NCI-H82 (cell line): ENCODE data around the gene ITPRID2.
A peak's percentile ranks its signal among the peaks of the same experiment; 100 is the strongest.

Experiments
- DNase-seq: peaks from one replicate; lab custom pipeline; 2025; lab: John Stamatoyannopoulos, UW

Gene ITPRID2

GRCh38 chr2:181882246-181883020, 9.1 kb upstream of the ITPRID2 start:
- DNase-seq, result no peak

DNA sequence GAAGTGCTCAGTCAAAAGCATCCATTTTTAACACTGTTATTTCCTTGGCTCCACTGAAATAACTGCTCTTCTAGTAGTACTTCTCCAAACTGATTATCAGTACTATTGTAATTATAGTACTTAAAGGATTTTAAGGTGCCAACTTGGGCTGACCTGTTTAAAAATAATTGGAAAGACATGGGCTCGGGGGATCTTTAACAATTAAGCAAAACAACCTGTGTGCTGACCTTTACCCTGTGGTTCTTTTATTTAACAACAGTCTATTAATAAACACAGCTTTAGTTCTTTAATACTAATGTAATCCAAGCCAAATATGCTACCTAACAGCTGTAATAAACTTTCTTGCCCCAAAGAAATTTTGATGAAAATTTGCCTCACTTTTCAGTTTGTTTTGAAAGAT, 6.9 kb upstream of the ITPRID2 start:
- no peak for DNase-seq

GRCh38 chr2:181885096-181885495, 6.4 kb upstream of the ITPRID2 start:
- DNase-seq, result peak; percentile 11

DNA sequence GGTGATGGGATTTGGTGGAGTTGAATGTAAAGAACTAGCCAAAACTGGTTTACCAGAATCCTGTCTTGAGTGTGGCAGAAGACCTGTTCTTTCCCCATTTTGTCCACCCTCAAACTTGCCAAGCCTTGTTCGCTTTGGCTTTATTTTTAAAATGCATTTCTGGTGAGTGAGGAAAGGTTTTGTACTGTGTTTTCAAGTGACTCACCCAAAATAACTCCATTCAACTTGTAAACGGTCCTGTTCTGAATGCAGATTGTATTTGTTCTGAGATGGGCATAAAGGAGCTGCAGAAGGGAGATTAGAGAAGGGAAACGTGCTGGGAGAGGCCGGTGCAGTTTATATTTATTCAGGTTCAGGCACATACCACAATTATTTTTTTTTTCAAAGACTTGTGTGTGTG, 5.3 kb upstream of the ITPRID2 start:
- DNase-seq, result no peak

DNA sequence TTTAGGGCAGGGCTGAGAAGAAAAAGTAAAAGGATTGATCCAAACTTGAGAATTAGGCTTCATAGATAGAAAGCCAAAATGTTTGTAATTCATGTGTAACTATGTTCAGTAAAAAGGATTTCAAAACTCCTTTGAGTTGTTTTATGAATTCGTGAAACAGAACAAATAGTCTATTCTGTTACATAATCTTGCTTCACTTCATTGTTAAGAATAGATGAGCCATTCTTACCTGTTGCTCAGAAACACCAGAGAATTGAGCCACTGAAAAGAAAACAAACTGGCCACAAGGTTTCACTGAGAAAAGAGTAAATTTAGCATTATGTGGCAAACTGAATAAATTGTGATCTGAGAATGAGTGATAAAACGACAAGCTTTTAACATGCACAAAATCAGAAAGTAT, 4.5 kb upstream of the ITPRID2 start:
- no peak for DNase-seq

DNA sequence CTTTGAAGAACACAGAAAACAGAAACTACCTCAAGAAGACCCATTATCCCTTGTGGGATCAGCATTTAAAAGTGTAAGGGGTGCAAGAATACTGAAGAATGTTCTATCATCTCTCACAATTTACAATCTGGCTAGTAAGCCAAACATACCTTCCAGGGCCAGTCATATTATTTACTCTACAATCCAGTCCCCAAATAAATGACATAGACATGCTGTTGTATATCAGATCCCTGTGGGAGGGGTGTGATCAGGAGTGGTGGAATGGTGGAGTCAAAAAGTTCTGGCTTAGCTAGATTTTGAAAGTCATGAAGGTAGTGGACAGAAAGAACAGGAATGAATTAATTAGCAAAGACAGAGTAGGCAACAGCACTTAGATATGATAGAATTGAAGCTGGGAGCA, 1.8 kb upstream of the ITPRID2 start:
- DNase-seq, result no peak

DNA sequence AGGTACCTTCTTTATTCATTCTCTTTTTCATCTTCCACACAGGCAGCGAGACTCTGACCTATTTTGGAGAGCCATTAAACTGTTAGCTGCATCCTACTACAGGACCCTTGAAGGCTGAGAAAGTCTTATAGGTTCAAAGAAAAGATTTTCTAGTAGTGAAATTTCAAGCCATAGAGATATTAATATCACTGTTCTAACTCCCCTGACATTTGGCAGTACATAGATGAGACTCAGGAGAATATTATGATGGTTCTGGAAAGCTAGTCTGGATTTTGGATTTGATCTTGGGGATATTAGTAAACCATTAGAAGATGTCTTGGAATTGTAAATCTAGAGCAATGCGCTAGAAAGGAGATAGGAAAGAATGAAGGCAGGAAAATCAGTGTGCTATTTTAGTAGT, 1.3 kb upstream of the ITPRID2 start:
- DNase-seq, result no peak

- DNase-seq, result peak; percentile 84
These were observed 652 bp downstream of the ITPRID2 start for GRCh38 chr2:181891966-181892798.

DNA sequence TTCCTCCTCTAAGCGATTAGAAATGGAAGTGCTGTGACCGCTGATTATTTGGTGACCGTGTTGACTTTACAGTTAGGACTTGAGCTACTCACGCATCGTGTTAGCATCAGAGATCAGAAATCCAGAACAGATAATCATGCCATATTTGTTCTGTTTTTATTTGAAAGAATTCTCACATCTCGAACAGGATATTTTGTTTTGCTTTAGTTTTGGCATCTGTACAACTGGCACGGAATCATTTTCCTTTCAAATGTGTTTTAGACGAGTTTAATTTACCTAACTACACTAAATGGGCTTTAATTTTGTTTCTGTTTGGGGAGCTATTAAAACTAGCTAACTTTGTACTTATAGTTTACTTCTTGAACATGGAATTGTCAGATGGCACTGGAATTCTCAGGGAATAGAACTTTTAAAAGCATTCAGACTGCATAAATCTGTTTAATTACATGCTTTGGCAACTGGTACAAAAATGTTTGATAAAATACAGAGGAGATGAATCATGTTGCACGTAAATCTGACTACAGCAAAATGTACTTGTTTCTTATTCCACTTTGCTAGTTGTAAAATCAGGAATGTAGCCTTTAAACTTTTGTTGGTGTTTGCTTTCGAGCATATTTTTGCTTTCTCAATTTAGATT, 1.4 kb downstream of the ITPRID2 start:
- DNase-seq, result no peak

- DNase-seq, result no peak
These were observed 2.9 kb downstream of the ITPRID2 start for GRCh38 chr2:181894381-181894780.

DNA sequence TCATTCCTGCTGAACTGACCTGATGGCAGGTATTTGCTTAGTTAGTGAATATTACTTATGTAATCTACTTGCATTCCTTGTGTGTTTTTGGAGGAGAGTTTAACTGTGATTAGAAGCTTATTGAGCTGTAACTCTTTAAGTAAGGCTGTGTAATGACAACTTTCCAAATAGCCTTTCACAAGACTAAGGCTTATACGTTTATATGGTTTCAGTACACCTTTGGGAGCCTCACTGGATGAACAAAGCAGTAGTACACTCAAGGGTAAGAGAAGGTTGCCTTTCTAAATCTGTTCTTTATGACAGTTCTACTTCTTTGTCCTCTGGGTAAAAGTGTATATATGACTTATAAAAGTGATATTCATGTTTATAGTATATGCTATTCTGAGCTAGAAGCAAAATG, 4.3 kb downstream of the ITPRID2 start:
- no peak for DNase-seq

GRCh38 chr2:181896286-181896685, 4.8 kb downstream of the ITPRID2 start:
- DNase-seq, result no peak

GRCh38 chr2:181900007-181900651, 8.6 kb downstream of the ITPRID2 start:
- no peak for DNase-seq

GRCh38 chr2:181902625-181903024, 11.1 kb downstream of the ITPRID2 start:
- DNase-seq, result no peak

DNA sequence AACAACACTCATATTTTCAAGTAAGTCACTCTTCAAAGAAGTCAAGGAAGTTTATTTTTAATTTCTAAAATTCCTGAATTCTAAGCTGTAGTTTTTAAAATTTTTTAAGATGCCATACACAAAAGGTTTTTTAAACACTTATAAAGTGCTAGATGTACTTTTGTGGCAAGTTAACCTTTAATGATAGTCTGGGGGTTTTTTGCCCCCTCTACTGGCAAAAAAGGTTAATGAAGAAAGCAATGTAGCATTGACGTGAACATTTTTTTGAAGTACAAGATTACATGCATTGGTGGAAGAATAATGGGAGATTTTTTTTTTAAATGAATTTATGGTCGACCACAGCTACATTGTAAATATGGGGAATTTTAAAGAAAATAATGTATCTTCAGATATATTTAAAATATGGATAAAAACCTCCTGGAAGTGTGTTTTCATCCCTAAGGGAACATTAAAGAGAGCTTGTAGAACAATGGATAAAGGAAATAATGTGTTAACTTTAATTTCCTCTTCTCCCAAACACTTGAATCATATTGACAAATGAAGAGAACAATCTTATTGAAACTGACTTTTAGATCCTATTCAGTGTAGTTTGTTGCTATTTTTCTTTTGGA, 12.6 kb downstream of the ITPRID2 start:
- DNase-seq, result peak; percentile 52

GRCh38 chr2:181907057-181907456, 15.5 kb downstream of the ITPRID2 start:
- no peak for DNase-seq

DNA sequence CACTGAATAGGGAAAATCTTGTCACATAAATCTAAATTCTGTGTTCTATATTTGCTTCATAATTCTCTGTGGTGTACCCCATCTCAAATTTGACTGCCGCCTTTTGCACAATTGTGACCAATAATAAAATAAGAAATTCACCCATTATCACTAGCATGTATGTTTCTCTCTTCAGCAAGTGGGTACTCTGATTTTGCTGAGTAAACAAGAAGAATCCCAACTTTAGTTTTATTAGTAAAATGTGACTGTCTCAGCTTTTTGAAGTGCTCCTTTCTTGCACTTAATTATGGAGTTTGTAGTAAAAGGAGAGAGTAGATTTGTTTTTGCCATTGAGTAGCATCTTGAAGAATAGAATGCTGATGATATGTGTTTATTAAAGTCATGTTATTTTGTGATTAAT, 16.1 kb downstream of the ITPRID2 start:
- no peak for DNase-seq

DNA sequence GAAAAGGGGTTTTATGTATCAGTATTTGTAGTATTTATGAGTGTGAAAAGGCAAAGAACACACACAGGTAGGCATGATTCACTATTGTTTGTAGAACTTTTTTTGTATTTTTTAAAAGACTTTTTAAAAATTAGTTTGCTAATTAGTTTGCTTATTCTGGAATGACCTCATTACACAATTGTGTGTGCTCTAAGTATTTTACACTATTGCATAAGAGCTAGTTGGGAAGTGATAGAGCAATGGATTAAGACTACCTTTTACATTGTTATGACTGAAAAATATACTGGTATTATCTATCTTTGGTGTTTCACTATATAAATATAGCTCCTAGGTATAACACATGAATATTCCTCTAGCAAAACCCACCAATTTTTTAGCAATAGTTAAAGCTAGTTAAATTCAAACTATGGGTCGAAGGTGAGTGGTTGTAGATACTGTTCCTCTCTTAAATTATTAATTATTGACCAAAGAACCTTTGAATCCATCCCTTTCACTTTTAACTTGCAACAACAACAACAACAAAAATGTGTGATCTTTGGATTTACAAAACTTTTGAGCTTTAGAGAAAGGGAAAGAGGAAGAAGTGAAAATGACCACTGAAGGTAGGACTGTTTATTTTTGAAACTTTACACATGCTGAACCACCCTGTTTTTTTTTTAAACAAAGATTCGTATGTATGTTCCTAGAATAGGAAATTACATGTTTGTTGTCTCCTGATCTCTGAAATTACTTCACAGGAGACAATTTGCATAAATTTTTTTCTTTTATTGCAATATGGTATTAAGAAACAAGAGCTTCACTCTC, 18.7 kb downstream of the ITPRID2 start:
- no peak for DNase-seq

DNA sequence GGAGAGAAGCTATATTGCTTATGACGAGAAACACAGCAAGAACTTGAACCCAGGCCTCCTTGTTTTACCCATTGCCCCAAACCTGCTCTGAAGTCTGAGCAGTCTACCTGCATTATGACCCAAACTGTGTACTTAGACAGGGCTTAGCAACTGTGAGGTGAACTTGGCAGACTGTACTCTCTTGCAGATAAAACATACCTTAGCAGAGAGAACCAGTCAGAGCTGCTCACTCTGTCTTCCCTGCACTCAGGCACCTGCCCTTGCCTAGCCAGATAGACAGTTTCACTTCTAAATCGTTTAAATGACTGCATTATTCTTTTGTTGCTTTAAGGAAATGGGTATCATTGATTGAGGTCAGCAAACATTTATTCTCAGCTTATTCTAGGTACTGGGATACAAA, 20.3 kb downstream of the ITPRID2 start:
- DNase-seq, result no peak

GRCh38 chr2:181915102-181915501, 23.6 kb downstream of the ITPRID2 start:
- no peak for DNase-seq
